ENCODE results near the gene CAPNS2.
"Not testable (repeated sequence)": the region's sequence is repeated elsewhere in the genome, so short reads cannot be mapped to it uniquely, and the experiment has no call there.

DNA sequence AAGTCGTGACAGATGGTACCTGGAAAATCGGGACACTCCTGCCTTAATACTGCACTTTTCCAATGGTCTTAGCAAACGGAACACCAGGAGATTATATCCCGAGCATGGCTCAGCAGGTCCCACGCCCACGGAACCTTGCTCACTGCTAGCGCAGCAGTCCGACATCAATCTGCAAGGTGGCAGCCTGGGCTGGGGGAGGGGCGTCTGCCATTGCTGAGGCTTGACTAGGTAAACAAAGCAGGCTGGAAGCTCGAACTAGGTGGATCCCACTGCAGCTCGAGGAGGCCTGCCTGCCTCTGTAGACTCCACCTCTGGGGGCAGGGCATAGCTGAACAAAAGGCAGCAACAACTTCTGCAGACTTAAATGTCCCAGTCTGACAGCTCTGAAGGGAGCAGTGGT lies 49.2 kb downstream of the CAPNS2 start:
- TF ChIP-seq, protein P1, sequence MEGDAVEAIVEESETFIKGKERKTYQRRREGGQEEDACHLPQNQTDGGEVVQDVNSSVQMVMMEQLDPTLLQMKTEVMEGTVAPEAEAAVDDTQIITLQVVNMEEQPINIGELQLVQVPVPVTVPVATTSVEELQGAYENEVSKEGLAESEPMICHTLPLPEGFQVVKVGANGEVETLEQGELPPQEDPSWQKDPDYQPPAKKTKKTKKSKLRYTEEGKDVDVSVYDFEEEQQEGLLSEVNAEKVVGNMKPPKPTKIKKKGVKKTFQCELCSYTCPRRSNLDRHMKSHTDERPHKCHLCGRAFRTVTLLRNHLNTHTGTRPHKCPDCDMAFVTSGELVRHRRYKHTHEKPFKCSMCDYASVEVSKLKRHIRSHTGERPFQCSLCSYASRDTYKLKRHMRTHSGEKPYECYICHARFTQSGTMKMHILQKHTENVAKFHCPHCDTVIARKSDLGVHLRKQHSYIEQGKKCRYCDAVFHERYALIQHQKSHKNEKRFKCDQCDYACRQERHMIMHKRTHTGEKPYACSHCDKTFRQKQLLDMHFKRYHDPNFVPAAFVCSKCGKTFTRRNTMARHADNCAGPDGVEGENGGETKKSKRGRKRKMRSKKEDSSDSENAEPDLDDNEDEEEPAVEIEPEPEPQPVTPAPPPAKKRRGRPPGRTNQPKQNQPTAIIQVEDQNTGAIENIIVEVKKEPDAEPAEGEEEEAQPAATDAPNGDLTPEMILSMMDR (conservative IDR thresholded peaks at IDR 0.05): not testable (repeated sequence)
- TF ChIP-seq EZH2 (IDR thresholded peaks at IDR 0.05; ENCODE audit: low read depth): not testable (repeated sequence)

All from PC-9 (cell line).